NCI-H2171 (cell line): ENCODE measurements around the gene GPI.

Experiments
- DNase-seq: peaks from one replicate; lab custom pipeline; 2025; lab: John Stamatoyannopoulos, UW

Gene GPI

DNA sequence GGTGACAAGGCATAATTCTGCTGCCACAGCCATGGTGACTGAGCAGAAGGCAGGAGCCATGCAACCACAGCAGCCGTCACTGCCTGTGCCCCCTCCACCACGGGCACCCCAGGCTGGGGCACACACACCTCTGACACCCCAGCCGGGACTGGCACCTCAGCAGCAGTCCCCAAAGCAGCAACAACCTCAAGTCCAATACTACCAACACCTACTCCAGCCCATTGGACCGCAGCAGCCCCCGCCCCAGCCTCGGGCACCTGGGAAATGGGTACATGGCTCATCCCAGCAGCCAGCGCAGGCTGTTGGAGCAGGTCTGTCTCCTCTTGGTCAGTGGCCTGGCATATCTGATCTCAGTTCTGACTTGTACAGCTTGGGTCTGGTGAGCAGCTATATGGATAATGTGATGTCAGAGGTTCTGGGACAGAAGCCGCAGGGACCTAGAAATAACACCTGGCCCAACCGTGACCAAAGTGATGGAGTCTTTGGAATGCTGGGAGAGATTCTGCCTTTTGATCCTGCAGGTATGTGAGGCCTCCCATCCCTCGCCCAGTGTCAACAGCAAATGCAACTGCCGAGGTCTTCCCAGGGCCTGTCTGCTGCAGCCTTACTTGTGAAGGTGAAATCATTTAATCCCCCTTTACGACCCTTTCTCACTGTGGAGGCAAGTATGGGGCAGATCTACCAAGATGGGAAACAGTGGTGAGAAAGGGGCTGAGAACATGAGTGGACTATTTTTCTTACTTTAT is 22.9 kb upstream of the GPI start:
- no peak for DNase-seq

DNA sequence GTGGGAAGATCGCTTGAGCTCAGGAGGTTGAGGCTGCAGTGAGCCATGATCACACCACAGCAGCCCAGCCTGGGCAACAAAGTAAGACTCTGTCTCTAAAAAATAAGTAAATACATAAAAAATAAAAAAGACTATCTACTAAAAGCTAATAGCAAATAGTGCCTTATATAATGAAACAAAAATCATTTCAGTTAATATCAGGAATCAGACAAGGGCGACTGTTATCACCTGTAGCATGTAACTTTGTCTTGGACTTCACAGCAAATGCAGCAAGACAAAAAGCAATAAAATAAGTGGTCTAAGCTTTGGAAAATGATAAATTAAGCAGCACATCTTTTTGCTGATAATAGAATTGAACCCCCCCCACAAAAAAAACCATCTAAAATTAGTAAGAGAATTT is 21.2 kb upstream of the GPI start:
- no peak for DNase-seq

GRCh38 chr19:34345947-34346351 is 19.0 kb upstream of the GPI start:
- peak; percentile 42 for DNase-seq

DNA sequence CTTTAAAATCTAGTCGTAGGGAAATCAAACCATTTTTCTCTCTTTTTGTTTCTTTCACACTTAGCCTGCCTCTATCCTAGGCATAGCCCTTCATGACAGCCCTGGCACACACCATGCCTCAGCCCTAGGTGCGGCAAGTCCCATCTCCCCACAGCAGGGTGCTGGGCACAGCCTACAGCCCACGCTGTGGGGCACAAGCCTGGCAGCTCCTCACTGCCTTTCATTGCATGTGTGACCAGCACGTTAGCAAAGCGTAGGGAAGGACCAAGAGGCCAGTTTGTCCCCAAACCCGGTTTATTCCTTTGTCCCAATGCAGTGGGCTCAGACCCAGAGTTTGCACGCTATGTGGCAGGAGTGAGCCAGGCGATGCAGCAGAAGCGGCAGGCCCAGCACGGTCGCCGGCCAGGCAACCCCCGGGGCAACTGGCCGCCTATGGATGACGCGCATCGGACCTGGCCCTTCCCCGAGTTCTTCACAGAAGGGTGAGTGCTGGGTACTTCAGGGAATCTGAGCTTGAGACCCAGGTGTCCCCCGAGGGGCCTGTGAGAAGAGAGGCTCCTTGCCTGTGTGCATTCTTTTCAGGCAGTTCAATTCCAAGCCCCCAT is 17.3 kb upstream of the GPI start:
- no peak for DNase-seq

DNA sequence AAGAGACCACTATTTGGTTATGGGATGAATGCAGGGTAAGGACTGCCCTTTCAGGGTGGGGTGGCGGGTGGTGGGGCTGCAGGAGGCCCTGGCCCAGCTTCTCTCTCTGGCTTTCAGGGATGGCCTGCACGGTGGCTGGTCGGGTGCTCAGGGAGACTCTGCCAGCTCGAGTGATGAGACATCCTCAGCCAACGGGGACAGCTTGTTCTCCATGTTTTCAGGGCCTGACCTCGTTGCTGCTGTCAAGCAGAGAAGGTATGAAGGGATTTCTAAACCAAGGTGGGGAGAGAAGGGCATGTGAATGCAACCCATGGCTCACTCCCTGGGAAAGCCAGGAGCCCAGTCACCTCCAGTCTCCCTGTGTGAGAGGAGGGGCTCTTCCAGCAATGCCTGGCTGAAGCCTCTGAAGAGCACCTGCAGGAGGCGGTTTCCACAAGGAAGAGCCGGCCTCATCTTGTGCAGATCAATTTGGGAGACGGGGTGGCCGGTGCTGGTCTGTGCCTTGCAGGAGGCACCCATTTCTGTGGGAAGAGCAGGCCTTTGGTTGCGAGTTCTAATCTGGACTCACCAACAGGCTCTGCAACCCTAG is 16.0 kb upstream of the GPI start:
- DNase-seq: no peak

DNA sequence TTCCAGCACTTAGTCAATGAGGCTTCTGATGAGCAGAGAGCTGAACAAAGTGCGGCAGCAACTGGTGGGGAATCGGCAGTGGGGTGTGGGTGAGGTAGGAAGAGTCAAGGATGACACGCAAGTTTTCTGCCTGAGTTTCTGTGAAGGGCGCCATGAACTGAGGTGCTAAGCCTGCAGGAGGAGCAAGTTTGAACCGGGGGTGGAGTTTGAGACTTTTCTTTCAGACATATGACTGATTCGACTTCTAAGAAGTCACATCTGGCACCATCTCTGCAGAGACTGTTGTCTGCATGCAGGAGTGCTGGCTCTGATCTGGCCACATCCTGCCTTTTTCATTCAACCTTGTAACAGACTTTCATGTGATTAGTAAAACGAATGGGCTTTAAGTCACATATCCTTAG is 14.8 kb upstream of the GPI start:
- no peak for DNase-seq

- no peak for DNase-seq
Observed at GRCh38 chr19:34351382-34351826, 13.6 kb upstream of the GPI start.

- DNase-seq: no peak
Observed at GRCh38 chr19:34353546-34353945, 11.4 kb upstream of the GPI start.

- DNase-seq: no peak
Observed at GRCh38 chr19:34355201-34355600, 9.8 kb upstream of the GPI start.

GRCh38 chr19:34356875-34357274 is 8.1 kb upstream of the GPI start:
- DNase-seq: no peak

GRCh38 chr19:34357431-34357830 is 7.6 kb upstream of the GPI start:
- no peak for DNase-seq

- peak; percentile 95 for DNase-seq
Observed at GRCh38 chr19:34359140-34359953, 5.6 kb upstream of the GPI start.

- no peak for DNase-seq
Observed at GRCh38 chr19:34359954-34360315, 5.1 kb upstream of the GPI start.

DNA sequence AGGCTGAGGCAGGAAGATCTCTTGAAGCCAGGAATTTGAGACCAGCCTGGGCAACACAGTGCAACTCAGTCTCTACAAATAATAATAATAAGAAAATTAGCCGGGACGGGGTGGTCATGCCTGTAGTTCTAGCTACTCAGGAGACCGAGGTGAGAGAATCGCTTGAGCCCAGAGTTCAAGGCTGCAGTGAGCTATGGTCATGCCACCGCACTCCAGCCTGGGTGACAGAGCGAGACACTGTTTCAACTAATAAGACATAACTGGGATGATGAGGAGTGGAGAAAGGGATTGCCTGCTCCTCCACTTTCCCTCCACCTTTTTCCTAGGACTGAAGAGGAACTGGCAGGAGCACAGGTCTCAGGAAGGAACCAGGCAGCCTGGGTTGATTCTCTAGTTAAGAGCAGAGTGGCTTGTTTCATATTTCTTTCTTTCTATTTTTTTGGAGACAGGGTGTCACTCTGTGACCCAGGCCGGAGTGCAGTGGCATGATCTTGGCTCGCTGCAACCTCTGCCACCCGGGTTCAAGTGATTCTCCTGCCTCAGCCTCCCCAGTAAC is 4.6 kb upstream of the GPI start:
- DNase-seq: no peak

DNA sequence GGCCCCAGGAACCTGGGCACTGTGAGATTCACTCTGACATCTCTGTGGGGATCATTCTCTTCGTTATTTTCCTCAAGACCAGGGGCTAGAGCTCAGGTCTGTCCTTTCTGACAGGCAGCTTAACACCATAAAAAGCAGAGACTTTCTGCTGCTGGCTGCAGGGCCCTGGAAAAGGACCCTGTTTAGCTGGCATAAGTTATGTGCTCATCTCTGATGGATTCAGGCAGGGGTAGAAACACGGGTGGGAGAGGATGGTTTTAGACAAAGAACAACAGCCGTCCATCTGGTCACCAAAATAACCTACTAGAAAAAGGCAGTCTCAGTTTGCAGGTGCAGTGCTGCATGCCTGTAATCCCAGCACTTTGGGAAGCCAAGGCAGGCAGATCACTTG is 2.3 kb upstream of the GPI start:
- DNase-seq: no peak

DNA sequence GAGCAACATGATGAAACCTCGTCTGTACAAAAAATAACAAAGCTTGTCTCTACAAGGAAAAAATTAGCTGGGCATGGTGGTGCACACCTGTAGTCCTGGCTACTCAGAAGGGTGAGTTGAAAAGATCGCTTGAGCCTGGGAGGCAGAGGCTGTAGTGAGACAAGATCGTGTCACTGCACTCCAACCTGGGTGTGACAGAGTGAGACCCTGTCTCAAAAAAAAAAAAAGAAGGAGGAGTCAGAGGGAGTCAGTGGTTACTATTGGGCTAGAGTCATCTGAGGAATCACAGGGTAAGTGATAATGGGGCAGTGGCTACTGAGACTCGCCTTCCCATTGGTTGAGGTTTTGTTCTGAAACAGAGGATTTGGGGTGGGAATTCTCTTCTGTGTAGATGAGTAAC is 1.9 kb upstream of the GPI start:
- no peak for DNase-seq

DNA sequence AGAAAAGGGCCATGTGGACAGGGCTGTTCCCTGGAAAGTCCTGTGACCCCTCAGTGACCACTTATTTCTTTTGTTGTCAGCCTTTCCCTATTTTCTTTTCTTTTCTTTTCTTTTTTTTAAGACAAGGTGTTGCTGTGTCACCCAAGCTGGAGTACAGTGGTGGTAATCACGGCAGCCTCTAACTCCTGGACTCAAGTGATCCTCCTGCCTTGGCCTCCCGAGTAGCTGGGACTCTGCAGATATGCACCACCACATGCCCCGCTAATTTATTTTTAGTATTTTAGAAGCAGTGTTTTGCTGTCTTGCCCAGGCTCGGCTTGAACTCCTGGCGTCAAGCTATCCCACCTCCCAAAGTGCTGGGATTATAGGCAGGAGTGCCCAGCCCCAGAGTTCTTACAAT is 1.1 kb upstream of the GPI start:
- no peak for DNase-seq

- DNase-seq: no peak
Observed at GRCh38 chr19:34364462-34364829, 550 bp upstream of the GPI start.

GRCh38 chr19:34365463-34366401 is 736 bp downstream of the GPI start:
- DNase-seq: no peak

DNA sequence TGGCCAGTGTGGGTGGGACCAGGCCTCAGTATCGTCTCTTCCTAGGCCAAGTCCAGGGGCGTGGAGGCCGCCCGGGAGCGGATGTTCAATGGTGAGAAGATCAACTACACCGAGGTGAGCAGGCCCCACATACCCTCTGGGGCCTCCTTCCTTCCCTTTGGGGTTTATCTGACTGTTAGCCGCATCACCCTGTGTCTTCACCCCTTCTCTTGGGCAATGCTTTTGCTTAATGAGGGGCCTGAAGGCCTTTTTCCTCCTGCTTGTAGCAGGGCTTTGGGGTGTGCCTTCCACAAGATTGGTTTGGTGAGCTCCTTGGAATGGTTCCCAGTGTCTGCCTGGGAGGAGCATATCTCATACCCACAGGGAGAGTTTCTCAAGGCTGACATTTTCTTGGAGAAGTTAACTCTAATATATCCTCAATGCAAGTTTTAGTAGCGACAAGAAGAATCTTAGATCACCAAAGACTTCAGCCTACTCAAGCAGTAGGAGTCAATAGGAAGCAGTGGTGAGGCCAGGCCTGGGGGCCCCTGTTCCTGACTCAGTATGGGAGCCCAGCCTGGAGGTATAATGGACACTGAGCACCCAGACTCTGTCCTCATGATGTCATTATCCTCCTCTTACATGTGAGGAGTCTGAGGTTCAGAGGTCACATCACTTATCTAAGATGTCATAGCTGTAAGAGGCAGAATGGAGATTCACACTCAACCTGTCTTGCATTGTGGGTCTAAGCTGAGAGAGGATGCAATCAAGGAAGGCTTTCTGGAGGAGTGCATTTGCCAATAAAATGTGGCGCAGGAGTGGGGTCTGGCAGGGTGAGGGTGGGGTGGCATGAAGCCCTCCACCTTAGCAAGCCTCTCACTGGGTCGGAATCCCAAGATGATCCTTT is 2.0 kb downstream of the GPI start:
- DNase-seq: no peak

- DNase-seq: no peak
Observed at GRCh38 chr19:34367624-34367957, 2.6 kb downstream of the GPI start.
